ENCODE measurements around the gene ANKRD13B. TPM values are rescaled to one million over a fixed set of nuclear protein-coding genes. Genes with fewer than 3 reads are reported as not detected.

Gene ANKRD13B
- total and polyA plus RNA-seq, 2 of the 13 experiments (the other 11 are each of a cell fraction or from before 2014, with no cell fraction given) = 1.7 to 1.8 TPM

DNA sequence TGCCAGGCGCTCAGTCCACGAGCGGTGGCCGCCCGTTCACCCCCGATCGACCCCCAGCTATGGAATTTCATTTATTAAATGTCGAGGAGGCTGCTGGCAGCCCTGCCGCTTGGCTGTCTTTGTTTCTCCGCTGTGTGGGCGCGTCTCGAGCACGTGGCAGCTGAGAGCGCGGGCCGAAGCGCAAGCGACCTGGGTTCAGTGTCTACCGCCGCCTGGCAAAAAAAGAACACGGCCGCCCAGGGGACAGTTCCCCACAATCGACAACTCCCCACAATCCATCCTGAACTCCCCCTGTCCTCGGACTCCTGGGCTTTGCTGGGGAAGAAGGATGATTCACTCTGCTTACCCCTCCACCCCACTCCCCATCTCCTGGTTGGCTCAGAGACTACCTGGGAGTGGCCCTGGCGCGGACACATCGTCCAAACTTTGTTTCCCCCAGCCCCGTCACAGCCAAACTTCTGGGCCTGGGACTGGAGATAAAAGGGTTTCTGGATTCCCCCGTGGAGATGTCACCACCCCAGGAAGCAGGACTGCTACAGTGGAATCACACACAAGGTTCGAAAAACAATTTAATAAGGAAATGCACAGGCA is 1.7 kb upstream of the ANKRD13B start (continued):
- TF ChIP-seq, protein P1, sequence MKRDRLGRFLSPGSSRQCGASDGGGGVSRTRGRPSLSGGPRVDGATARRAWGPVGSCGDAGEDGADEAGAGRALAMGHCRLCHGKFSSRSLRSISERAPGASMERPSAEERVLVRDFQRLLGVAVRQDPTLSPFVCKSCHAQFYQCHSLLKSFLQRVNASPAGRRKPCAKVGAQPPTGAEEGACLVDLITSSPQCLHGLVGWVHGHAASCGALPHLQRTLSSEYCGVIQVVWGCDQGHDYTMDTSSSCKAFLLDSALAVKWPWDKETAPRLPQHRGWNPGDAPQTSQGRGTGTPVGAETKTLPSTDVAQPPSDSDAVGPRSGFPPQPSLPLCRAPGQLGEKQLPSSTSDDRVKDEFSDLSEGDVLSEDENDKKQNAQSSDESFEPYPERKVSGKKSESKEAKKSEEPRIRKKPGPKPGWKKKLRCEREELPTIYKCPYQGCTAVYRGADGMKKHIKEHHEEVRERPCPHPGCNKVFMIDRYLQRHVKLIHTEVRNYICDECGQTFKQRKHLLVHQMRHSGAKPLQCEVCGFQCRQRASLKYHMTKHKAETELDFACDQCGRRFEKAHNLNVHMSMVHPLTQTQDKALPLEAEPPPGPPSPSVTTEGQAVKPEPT (CRISPR knock-in tag; IDR thresholded peaks at IDR 0.05; ENCODE audit: low read depth) = 0 out of 2 replicates have a peak, but pooled peaks have one; percentile 41
- TF ChIP-seq RFXANK (CRISPR knock-in tag; IDR thresholded peaks at IDR 0.05) = no peak
- TF ChIP-seq GATAD2A (CRISPR knock-in tag; IDR thresholded peaks at IDR 0.05) = no peak
- TF ChIP-seq BRD4 (CRISPR knock-in tag; IDR thresholded peaks at IDR 0.05) = 0 out of 2 replicates have a peak, but pooled peaks have one; percentile 11
- TF ChIP-seq ZBTB39 (CRISPR knock-in tag; IDR thresholded peaks at IDR 0.05) = 0 out of 2 replicates have a peak, but pooled peaks have one; percentile 11
- no peak for TF ChIP-seq TCF7L2 (IDR thresholded peaks at IDR 0.05; ENCODE audit: low read depth, low read length)
- TF ChIP-seq TBX2 (CRISPR knock-in tag; IDR thresholded peaks at IDR 0.05; ENCODE audit: borderline replicate concordance) = no peak
- TF ChIP-seq ZNF350 (CRISPR knock-in tag; IDR thresholded peaks at IDR 0.05; ENCODE audit: borderline replicate concordance, low read depth) = no peak
- TF ChIP-seq NCOA1 (CRISPR knock-in tag; IDR thresholded peaks at IDR 0.05) = no peak
- TF ChIP-seq REXO4 (CRISPR knock-in tag; IDR thresholded peaks at IDR 0.05; ENCODE audit: borderline replicate concordance) = no peak
- TF ChIP-seq ZC3H13 (CRISPR knock-in tag; IDR thresholded peaks at IDR 0.05) = no peak
- TF ChIP-seq, protein P2, sequence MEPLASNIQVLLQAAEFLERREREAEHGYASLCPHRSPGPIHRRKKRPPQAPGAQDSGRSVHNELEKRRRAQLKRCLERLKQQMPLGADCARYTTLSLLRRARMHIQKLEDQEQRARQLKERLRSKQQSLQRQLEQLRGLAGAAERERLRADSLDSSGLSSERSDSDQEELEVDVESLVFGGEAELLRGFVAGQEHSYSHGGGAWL (CRISPR knock-in tag; IDR thresholded peaks at IDR 0.05) = peak; percentile 73
- TF ChIP-seq, protein P3, sequence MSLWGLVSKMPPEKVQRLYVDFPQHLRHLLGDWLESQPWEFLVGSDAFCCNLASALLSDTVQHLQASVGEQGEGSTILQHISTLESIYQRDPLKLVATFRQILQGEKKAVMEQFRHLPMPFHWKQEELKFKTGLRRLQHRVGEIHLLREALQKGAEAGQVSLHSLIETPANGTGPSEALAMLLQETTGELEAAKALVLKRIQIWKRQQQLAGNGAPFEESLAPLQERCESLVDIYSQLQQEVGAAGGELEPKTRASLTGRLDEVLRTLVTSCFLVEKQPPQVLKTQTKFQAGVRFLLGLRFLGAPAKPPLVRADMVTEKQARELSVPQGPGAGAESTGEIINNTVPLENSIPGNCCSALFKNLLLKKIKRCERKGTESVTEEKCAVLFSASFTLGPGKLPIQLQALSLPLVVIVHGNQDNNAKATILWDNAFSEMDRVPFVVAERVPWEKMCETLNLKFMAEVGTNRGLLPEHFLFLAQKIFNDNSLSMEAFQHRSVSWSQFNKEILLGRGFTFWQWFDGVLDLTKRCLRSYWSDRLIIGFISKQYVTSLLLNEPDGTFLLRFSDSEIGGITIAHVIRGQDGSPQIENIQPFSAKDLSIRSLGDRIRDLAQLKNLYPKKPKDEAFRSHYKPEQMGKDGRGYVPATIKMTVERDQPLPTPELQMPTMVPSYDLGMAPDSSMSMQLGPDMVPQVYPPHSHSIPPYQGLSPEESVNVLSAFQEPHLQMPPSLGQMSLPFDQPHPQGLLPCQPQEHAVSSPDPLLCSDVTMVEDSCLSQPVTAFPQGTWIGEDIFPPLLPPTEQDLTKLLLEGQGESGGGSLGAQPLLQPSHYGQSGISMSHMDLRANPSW (CRISPR knock-in tag; IDR thresholded peaks at IDR 0.05; ENCODE audit: borderline replicate concordance) = 0 out of 2 replicates have a peak, but pooled peaks have one; percentile 16
- TF ChIP-seq, protein P4, sequence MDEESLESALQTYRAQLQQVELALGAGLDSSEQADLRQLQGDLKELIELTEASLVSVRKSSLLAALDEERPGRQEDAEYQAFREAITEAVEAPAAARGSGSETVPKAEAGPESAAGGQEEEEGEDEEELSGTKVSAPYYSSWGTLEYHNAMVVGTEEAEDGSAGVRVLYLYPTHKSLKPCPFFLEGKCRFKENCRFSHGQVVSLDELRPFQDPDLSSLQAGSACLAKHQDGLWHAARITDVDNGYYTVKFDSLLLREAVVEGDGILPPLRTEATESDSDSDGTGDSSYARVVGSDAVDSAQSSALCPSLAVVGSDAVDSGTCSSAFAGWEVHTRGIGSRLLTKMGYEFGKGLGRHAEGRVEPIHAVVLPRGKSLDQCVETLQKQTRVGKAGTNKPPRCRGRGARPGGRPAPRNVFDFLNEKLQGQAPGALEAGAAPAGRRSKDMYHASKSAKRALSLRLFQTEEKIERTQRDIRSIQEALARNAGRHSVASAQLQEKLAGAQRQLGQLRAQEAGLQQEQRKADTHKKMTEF (CRISPR knock-in tag; IDR thresholded peaks at IDR 0.05) = peak; percentile 26
- TF ChIP-seq ZNF841 (CRISPR knock-in tag; IDR thresholded peaks at IDR 0.05; ENCODE audit: borderline replicate concordance) = no peak
- no peak for TF ChIP-seq TEAD3 (CRISPR knock-in tag; optimal IDR thresholded peaks at IDR 0.05; ENCODE audit: borderline replicate concordance)
- TF ChIP-seq ZNF510 (CRISPR knock-in tag; IDR thresholded peaks at IDR 0.05; ENCODE audit: low read depth) = peak; percentile 58; the same call in 1 of the 2 replicates
- TF ChIP-seq, protein P5, sequence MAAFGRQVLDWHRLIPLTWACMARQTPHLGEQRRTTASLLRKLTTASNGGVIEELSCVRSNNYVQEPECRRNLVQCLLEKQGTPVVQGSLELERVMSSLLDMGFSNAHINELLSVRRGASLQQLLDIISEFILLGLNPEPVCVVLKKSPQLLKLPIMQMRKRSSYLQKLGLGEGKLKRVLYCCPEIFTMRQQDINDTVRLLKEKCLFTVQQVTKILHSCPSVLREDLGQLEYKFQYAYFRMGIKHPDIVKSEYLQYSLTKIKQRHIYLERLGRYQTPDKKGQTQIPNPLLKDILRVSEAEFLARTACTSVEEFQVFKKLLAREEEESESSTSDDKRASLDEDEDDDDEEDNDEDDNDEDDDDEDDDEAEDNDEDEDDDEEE (CRISPR knock-in tag; IDR thresholded peaks at IDR 0.05) = no peak
- peak; percentile 87 for TF ChIP-seq TFDP1 (CRISPR knock-in tag; IDR thresholded peaks at IDR 0.05; ENCODE audit: borderline replicate concordance)

All from HepG2 (cell line).